HepG2 (cell line): ENCODE results near the gene TMEM150C. TPM values are rescaled to one million over a fixed set of nuclear protein-coding genes. Genes with fewer than 3 reads are reported as not detected.

Experiments used
- ATAC-seq: fragments of 200-7000 bp; cut with Tn5 transposase; 3 replicates; pipeline ENCODE4 v1.9.1; 2020; ENCODE audit warnings: mild to moderate bottlenecking, moderate library complexity
- BruUV-seq: library from RNA; stranded (reverse); fragments of 400-500 nt; replicated peaks from 2 replicates; lab custom pipeline; 2021; lab: Mats Ljungman, UMichigan
- CTCF ChIA-PET: fragments of 300-600 bp; formaldehyde crosslinking; extraction: SDS; loops from one replicate; lab custom pipeline; 2021; ENCODE audit warnings: low total read pairs, inconsistent platforms, low intra/inter-chr PET ratio; lab: Yijun Ruan, JAX
- POLR2A ChIA-PET: fragments of 350-600 bp; sonication (Branson Sonifier 250); formaldehyde crosslinking; loops from one replicate; lab custom pipeline; 2020; ENCODE audit warnings: antibody characterized with exemption, inconsistent platforms; lab: Yijun Ruan, JAX
- DNase-seq: peaks from one replicate; pipeline ENCODE4 v3.0.0-alpha.2; 2015; ENCODE audit warnings: low spot score
- FAIRE-seq: peaks from 3 replicates; lab custom pipeline; 2011; peaks lifted over from hg19 to GRCh38; lab: Jason Lieb, UNC
- H2AFZ ChIP-seq: one replicate; pipeline ENCODE4 v1.6.1; 2011; ENCODE audit warnings: low read length, inconsistent platforms
- H3K27ac ChIP-seq: fragments of 300-600 bp; 3 replicates; pipeline ENCODE4 v1.8.0; 2011; ENCODE audit warnings: mixed run types, mild to moderate bottlenecking, mixed read lengths, low read length, inconsistent platforms; ENCODE audit not compliant: insufficient read depth; ENCODE audit errors: extremely low read length
- H3K27me3 ChIP-seq, 2 experiments: fragments of 200-600 bp in 1 of 2; 2 replicates in 1 of 2; 3 replicates in 1 of 2; pipeline versions ENCODE4 v1.6.0 to v1.8.0; 2011; ENCODE audit warnings: low read length in 2 of 2, mild to moderate bottlenecking in 2 of 2, moderate library complexity in 2 of 2, inconsistent platforms in 1 of 2; ENCODE audit not compliant: insufficient read depth in 2 of 2, control insufficient read depth in 1 of 2
- H3K36me3 ChIP-seq, 2 experiments: fragments of 200-600 bp in 1 of 2; replicated peaks in 1 of 2; 2 replicates in 1 of 2; 3 replicates in 1 of 2; pipeline versions ENCODE4 v1.5.1 to v1.8.0; 2011; ENCODE audit warnings: low read length in 2 of 2, inconsistent platforms in 1 of 2; ENCODE audit not compliant: insufficient read depth in 2 of 2, control insufficient read depth in 1 of 2
- H3K4me1 ChIP-seq: 2 replicates; pipeline ENCODE4 v1.5.1; 2012; ENCODE audit warnings: low read length, inconsistent platforms; ENCODE audit not compliant: insufficient read depth
- H3K4me2 ChIP-seq: 2 replicates; pipeline ENCODE4 v1.6.0; 2011; ENCODE audit warnings: low read depth, low read length, inconsistent platforms
- H3K4me3 ChIP-seq, 3 experiments: fragments of 200-600 bp in 1 of 3; sonication (generic), shearing (Covaris generic) in 1 of 3; replicated peaks in 1 of 3; 2 replicates each; pipeline ENCODE4 v1.5.1; 2011 to 2016; ENCODE audit warnings: low read length in 3 of 3, inconsistent platforms in 2 of 3, low read depth in 2 of 3, mild to moderate bottlenecking in 2 of 3, control low read depth in 1 of 3, mixed read lengths in 1 of 3; ENCODE audit not compliant: insufficient read depth in 1 of 3
- H3K79me2 ChIP-seq: one replicate; pipeline ENCODE4 v1.6.1; 2011; ENCODE audit warnings: low read length, inconsistent platforms; ENCODE audit not compliant: insufficient read depth
- H3K9ac ChIP-seq: 2 replicates; pipeline ENCODE4 v1.6.0; 2011; ENCODE audit warnings: mild to moderate bottlenecking, low read depth, low read length, inconsistent platforms; ENCODE audit not compliant: insufficient read depth
- H3K9me3 ChIP-seq: 2 replicates; pipeline ENCODE4 v1.5.1; 2012; ENCODE audit warnings: mild to moderate bottlenecking, low read length
- H4K20me1 ChIP-seq: 2 replicates; pipeline ENCODE4 v1.6.0; 2011; ENCODE audit warnings: inconsistent platforms, mild to moderate bottlenecking, low read length, moderate library complexity; ENCODE audit not compliant: insufficient read depth
- ARHGAP35 ChIP-seq: sonication (generic); formaldehyde crosslinking; IDR thresholded peaks from 2 replicates; pipeline ENCODE4 v1.9.0; 2022; ENCODE audit warnings: mild to moderate bottlenecking, inconsistent platforms, moderate library complexity, missing genetic modification reagents, borderline replicate concordance
- ARNTL ChIP-seq: sonication (generic); formaldehyde crosslinking; IDR thresholded peaks from 2 replicates; pipeline ENCODE4 v1.4.0; 2020; ENCODE audit warnings: mild to moderate bottlenecking, missing genetic modification reagents
- CREBL2 ChIP-seq: sonication (generic); formaldehyde crosslinking; IDR thresholded peaks from 2 replicates; pipeline ENCODE4 v1.8.1; 2023; ENCODE audit warnings: missing genetic modification reagents, mild to moderate bottlenecking, borderline replicate concordance
- CSRNP2 ChIP-seq: sonication (generic); formaldehyde crosslinking; conservative IDR thresholded peaks from 2 replicates; pipeline ENCODE4 v1.8.0; 2022; ENCODE audit warnings: low read depth, missing genetic modification reagents
- ESRRA ChIP-seq: sonication (generic); formaldehyde crosslinking; IDR thresholded peaks from 2 replicates; pipeline ENCODE4 v1.5.1; 2020; ENCODE audit warnings: mild to moderate bottlenecking, low read depth, missing genetic modification reagents
- FOXK2 ChIP-seq: fragments of 450-650 bp; IDR thresholded peaks from 2 replicates; pipeline ENCODE4 v1.6.1; 2016
- KMT2A ChIP-seq: sonication (generic); formaldehyde crosslinking; IDR thresholded peaks from 2 replicates; pipeline ENCODE4 v1.4.0; 2020; ENCODE audit warnings: missing genetic modification reagents
- NFAT5 ChIP-seq: sonication (generic); formaldehyde crosslinking; IDR thresholded peaks from 2 replicates; pipeline ENCODE4 v1.4.0; 2020; ENCODE audit warnings: missing genetic modification reagents
- RFX1 ChIP-seq: fragments of 450-650 bp; IDR thresholded peaks from 2 replicates; pipeline ENCODE4 v1.6.1; 2017
- RXRA ChIP-seq: sonication (generic); formaldehyde crosslinking; IDR thresholded peaks from 2 replicates; pipeline ENCODE4 v1.5.1; 2020; ENCODE audit warnings: missing genetic modification reagents
- TOE1 ChIP-seq: sonication (generic); formaldehyde crosslinking; IDR thresholded peaks from 2 replicates; pipeline ENCODE4 v1.4.0; 2020; ENCODE audit warnings: mild to moderate bottlenecking, missing genetic modification reagents
- TSC22D2 ChIP-seq: sonication (generic); formaldehyde crosslinking; IDR thresholded peaks from 2 replicates; pipeline ENCODE4 v1.5.1; 2020; ENCODE audit warnings: missing genetic modification reagents, mild to moderate bottlenecking, borderline replicate concordance
- ZFP36L2 ChIP-seq: sonication (generic); formaldehyde crosslinking; IDR thresholded peaks from 2 replicates; pipeline ENCODE4 v1.4.0; 2020; ENCODE audit warnings: missing genetic modification reagents
- ZNF558 ChIP-seq: sonication (generic); formaldehyde crosslinking; IDR thresholded peaks from 2 replicates; pipeline ENCODE4 v1.9.0; 2022; ENCODE audit warnings: mild to moderate bottlenecking, missing genetic modification reagents, borderline replicate concordance
- WGBS: methylation state at CpG from one replicate; pipeline ENCODE4 v1.1.6; 2017; ENCODE audit warnings: low lambda C conversion rate; 5-methylcytosine and 5-hydroxymethylcytosine counted together
- in situ Hi-C: cut with HindIII; loops from 2 replicates; pipeline ENCODE4 v1.10.0; 2017; ENCODE audit warnings: low pct_unique_long_range_greater_than_20kb; ENCODE audit not compliant: extremely low pct_ligation_motif_present
- intact Hi-C: fragments of 100-400 bp; cut with micrococcal nuclease; formaldehyde crosslinking; loops from one replicate; pipeline ENCODE4 v1.10.0; 2022; ENCODE audit not compliant: unreplicated experiment
- polyA plus RNA-seq, 8 experiments: library from polyadenylated mRNA; depleted of rRNA in 3 of 8; stranded (reverse) in 7 of 8; unstranded in 1 of 8; fragments of >200 nt; fragmentation: Illumina TruSeq in 4 of 8; extraction: Trizol in 4 of 8; gene quantifications; 2 replicates each; pipeline versions ENCODE4 v1.2.1 to v1.2.3, GENCODE V29; 2011 to 2016; ENCODE audit warnings: low read depth in 4 of 8, missing spikeins in 1 of 8, mixed read lengths in 1 of 8; ENCODE audit not compliant: insufficient read depth in 1 of 8
- total RNA-seq, 5 experiments: library from RNA; depleted of rRNA; stranded (reverse); fragments of >200 nt; fragmentation: Illumina TruSeq; extraction: Trizol; gene quantifications; 2 replicates each; pipeline ENCODE4 v1.2.3, GENCODE V29; 2016; ENCODE audit warnings: low read depth in 1 of 5

The TMEM150C gene
- total and polyA plus RNA-seq, 2 of the 13 experiments (the other 11 are each of a cell fraction or from before 2014, with no cell fraction given), result 0.33 to 0.42 TPM

DNA sequence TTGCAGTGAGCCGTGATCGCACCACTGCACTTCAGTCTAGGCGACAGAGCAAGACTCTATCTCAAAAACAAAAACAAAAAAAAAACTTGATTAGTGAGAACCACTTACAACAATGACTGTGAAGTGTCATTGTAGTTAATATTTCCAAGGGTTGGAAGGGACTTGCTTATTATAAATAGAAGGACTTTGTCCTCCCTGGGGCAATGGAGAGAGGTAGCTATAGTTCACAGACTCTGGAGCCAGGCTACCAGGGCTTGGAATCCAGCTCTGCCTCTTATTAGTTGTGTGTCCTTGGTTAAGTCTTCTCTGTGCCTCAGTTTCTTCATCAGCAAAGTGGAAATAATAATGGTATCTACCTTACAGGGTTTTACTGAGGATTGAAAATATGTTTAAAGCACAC lies 51.6 kb downstream of the TMEM150C start:
- ChIA-PET CTCF (no interaction called here), POLR2A (no interaction called here)
- H4K20me1 ChIP-seq, result no peaks in the 10 kb centered on the region
- no peak overlapping the region for H3K4me2 ChIP-seq
- H3K27ac ChIP-seq, result no peak overlapping the region
- no peak for DNase-seq
- H3K4me1 ChIP-seq, result no peaks in the 10 kb centered on the region
- no peak overlapping the region for H3K4me3 ChIP-seq
- H3K36me3 ChIP-seq, result no peaks in the 10 kb centered on the region
- no peak overlapping the region for H3K9ac ChIP-seq
- TF ChIP-seq RXRA (CRISPR knock-in tag) (no peak), FOXK2 (no peak), TSC22D2 (CRISPR knock-in tag) (no peak), NFAT5 (CRISPR knock-in tag) (no peak), ESRRA (CRISPR knock-in tag) (no peak), ZFP36L2 (CRISPR knock-in tag) (no peak), CSRNP2 (CRISPR knock-in tag) (no peak), ARNTL (no peak), ZNF558 (CRISPR knock-in tag) (no peak), ARHGAP35 (CRISPR knock-in tag) (no peak), CREBL2 (CRISPR knock-in tag) (no peak), RFX1 (no peak), TOE1 (no peak), KMT2A (CRISPR knock-in tag) (no peak)
- H3K79me2 ChIP-seq, result no peaks in the 10 kb centered on the region
- H3K27me3 ChIP-seq, result no peaks in the 10 kb centered on the region; a peak in 1 of 5 replicates
- H2AFZ ChIP-seq, result no peak overlapping the region
- no peak for FAIRE-seq
- WGBS, result 86% methylated on average over 3 of the region's 3 CpGs
- no peaks in the 10 kb centered on the region for H3K9me3 ChIP-seq
- no TSS peak for BruUV-seq
- in situ Hi-C loops (no loop called here), intact Hi-C loops (no loop called here)
- no peak for ATAC-seq
